Osteoblast (primary cell): ENCODE data around the gene KLHL24. TPM values are rescaled to one million over a fixed set of nuclear protein-coding genes. Genes with fewer than 3 reads are reported as not detected.
A peak's percentile ranks its signal among the peaks of the same experiment; 100 is the strongest.
"Not testable (repeated sequence)": the region's sequence is repeated elsewhere in the genome, so short reads cannot be mapped to it uniquely, and the experiment has no call there.

Experiments
- DNase-seq: peaks from one replicate; pipeline ENCODE4 v3.0.0; 2011; ENCODE audit warnings: low spot score, mixed read lengths; ENCODE audit not compliant: insufficient read length; ENCODE audit errors: missing footprints
- H2AFZ ChIP-seq: 2 replicates; pipeline ENCODE4 v1.6.0; 2011; ENCODE audit warnings: mild to moderate bottlenecking, low read length
- H3K27ac ChIP-seq: 2 replicates; pipeline ENCODE4 v1.5.1; 2011; ENCODE audit warnings: mild to moderate bottlenecking, low read depth, low read length, moderate library complexity
- H3K27me3 ChIP-seq: 2 replicates; pipeline ENCODE4 v1.6.0; 2012; ENCODE audit warnings: mild to moderate bottlenecking, control low read depth, inconsistent platforms, low read length, moderate library complexity; ENCODE audit not compliant: insufficient read depth
- H3K36me3 ChIP-seq: 2 replicates; pipeline ENCODE4 v1.5.1; 2011; ENCODE audit warnings: mild to moderate bottlenecking, low read length, control low read depth, moderate library complexity; ENCODE audit not compliant: insufficient read depth
- H3K4me1 ChIP-seq: 2 replicates; pipeline ENCODE4 v1.5.1; 2011; ENCODE audit warnings: mild to moderate bottlenecking, low read length, control low read depth, moderate library complexity; ENCODE audit not compliant: insufficient read depth
- H3K4me2 ChIP-seq: 2 replicates; pipeline ENCODE4 v1.6.0; 2011; ENCODE audit warnings: mild to moderate bottlenecking, low read length; ENCODE audit not compliant: insufficient read depth
- H3K4me3 ChIP-seq: fragments of 200-600 bp; sonication (generic); 3 replicates; pipeline ENCODE4 v1.5.1; 2012; ENCODE audit warnings: mild to moderate bottlenecking, low read length, inconsistent platforms; ENCODE audit not compliant: insufficient read depth
- H3K79me2 ChIP-seq: 2 replicates; pipeline ENCODE4 v1.6.0; 2012; ENCODE audit warnings: mild to moderate bottlenecking, low read length, control low read depth, inconsistent platforms; ENCODE audit not compliant: insufficient read depth
- H3K9me3 ChIP-seq: 2 replicates; pipeline ENCODE4 v1.5.1; 2011; ENCODE audit warnings: low read depth, low read length, control low read depth
- H4K20me1 ChIP-seq: 2 replicates; pipeline ENCODE4 v1.6.0; 2012; ENCODE audit warnings: mild to moderate bottlenecking, low read length, control low read depth; ENCODE audit not compliant: insufficient read depth
- CTCF ChIP-seq: IDR thresholded peaks from 2 replicates; pipeline ENCODE4 v1.5.1; 2011; ENCODE audit warnings: mild to moderate bottlenecking, low read depth, low read length, moderate library complexity; ENCODE audit errors: extremely low read depth
- total RNA-seq: library from RNA; depleted of rRNA; stranded (reverse); fragments of >200 nt; gene quantifications from 2 replicates; pipeline ENCODE4 v1.2.3, GENCODE V29; 2012

The KLHL24 gene
- total RNA-seq, 1 donor, result 174 TPM

GRCh38 chr3:183634707-183635106, 716 bp upstream of the KLHL24 start:
- no peak for TF ChIP-seq CTCF
- Histone ChIP-seq H3K4me1 (peaks cover 3% of the 10 kb centered on the region), H3K9me3 (no peaks in the 10 kb centered on the region), H3K27me3 (no peaks in the 10 kb centered on the region), H2AFZ (peak overlapping the region; percentile 87), H3K79me2 (peaks cover 22% of the 10 kb centered on the region), H3K27ac (peak overlapping the region; percentile 52), H3K4me2 (peak overlapping the region; percentile 97), H3K36me3 (no peaks in the 10 kb centered on the region), H3K4me3 (peak overlapping the region; percentile 94), H4K20me1 (no peaks in the 10 kb centered on the region)
- no peak for DNase-seq

GRCh38 chr3:183635107-183635430, 354 bp upstream of the KLHL24 start:
- TF ChIP-seq CTCF, result no peak
- Histone ChIP-seq H2AFZ (peak overlapping the region; percentile 87), H3K4me3 (peak overlapping the region; percentile 94), H3K79me2 (peaks cover 26% of the 10 kb centered on the region), H3K9me3 (no peaks in the 10 kb centered on the region), H3K4me2 (peak overlapping the region; percentile 97), H3K36me3 (no peaks in the 10 kb centered on the region), H3K4me1 (peaks cover 3% of the 10 kb centered on the region), H4K20me1 (no peaks in the 10 kb centered on the region), H3K27ac (peak overlapping the region; percentile 52), H3K27me3 (no peaks in the 10 kb centered on the region)
- no peak for DNase-seq

- TF ChIP-seq CTCF, result no peak
- peaks cover 2% of the 10 kb centered on the region for H4K20me1 ChIP-seq
- H3K27me3 ChIP-seq, result no peaks in the 10 kb centered on the region
- H3K9me3 ChIP-seq, result no peaks in the 10 kb centered on the region
- H3K4me2 ChIP-seq, result peak overlapping the region; percentile 97
- peak overlapping the region; percentile 94 for H3K4me3 ChIP-seq
- peaks cover 29% of the 10 kb centered on the region for H3K79me2 ChIP-seq
- H3K36me3 ChIP-seq, result no peaks in the 10 kb centered on the region
- DNase-seq, result peak; percentile 97
- H3K27ac ChIP-seq, result peak overlapping the region; percentile 52
- peak overlapping the region; percentile 94 for H2AFZ ChIP-seq
- H3K4me1 ChIP-seq, result peaks cover 3% of the 10 kb centered on the region
Observed at GRCh38 chr3:183636221-183637105, 1.0 kb downstream of the KLHL24 start.

GRCh38 chr3:183637106-183637486, 1.7 kb downstream of the KLHL24 start:
- H3K36me3 ChIP-seq, result no peaks in the 10 kb centered on the region
- peak overlapping the region; percentile 52 for H3K27ac ChIP-seq
- no peaks in the 10 kb centered on the region for H3K27me3 ChIP-seq
- peaks cover 32% of the 10 kb centered on the region for H3K79me2 ChIP-seq
- TF ChIP-seq CTCF, result no peak
- DNase-seq, result no peak
- H3K4me1 ChIP-seq, result peaks cover 3% of the 10 kb centered on the region
- peak overlapping the region; percentile 97 for H3K4me2 ChIP-seq
- H3K9me3 ChIP-seq, result no peaks in the 10 kb centered on the region
- H2AFZ ChIP-seq, result peak overlapping the region; percentile 94
- peak overlapping the region; percentile 94 for H3K4me3 ChIP-seq
- H4K20me1 ChIP-seq, result peaks cover 2% of the 10 kb centered on the region

GRCh38 chr3:183637633-183638032, 2.2 kb downstream of the KLHL24 start:
- H3K4me3 ChIP-seq, result peak overlapping the region; percentile 94
- H2AFZ ChIP-seq, H3K36me3 ChIP-seq, DNase-seq, H4K20me1 ChIP-seq, H3K27me3 ChIP-seq, H3K9me3 ChIP-seq, H3K4me1 ChIP-seq: not testable (repeated sequence)
- peak overlapping the region; percentile 97 for H3K4me2 ChIP-seq
- H3K27ac ChIP-seq, result peak overlapping the region; percentile 52
- peaks cover 32% of the 10 kb centered on the region for H3K79me2 ChIP-seq
